Measurements from ENCODE around the gene MAPKAP1.

MAPKAP1 gene

DNA sequence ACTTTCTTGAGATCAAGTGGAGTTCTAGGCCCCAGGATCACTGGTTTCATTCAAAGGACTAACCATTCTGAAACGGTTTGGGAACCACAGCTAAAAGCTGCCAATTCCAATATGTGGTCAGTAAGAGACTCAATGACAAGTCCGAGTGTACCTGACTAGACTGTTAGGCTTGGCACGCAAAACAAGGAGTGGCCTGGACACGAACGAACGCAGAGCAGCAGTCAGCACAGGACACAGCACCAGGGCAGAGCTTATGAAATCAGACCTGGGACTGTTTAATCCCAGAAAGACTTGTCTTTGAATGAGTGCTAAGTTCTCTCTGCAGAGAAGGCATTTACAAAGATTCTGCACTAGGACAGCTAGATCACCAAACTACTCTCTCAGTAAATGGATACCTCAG, 231.6 kb downstream of the MAPKAP1 start:
- WGBS (ENCODE audit: extremely low coverage, insufficient coverage, insufficient read length) = no CpG with 5 or more reads among the region's 6 CpGs
- H3K18ac ChIP-seq (ENCODE audit: low read length) = no peak overlapping the region
- no peak overlapping the region for H3K4me3 ChIP-seq (ENCODE audit: low read depth, low read length)
- DNase-seq = no peak
- no peak overlapping the region for H4K8ac ChIP-seq (ENCODE audit: low read depth, low read length)
- H3K36me3 ChIP-seq (ENCODE audit: control insufficient read depth in 1 of 2, insufficient read depth in 2 of 2, low read length in 2 of 2) = peaks cover 0 to 2% of the 10 kb centered on the region in 2 experiments
- no peak overlapping the region for H3K27ac ChIP-seq (ENCODE audit: low read depth, low read length)
- H3K9ac ChIP-seq (ENCODE audit: low read length) = no peak overlapping the region
- H2BK5ac ChIP-seq (ENCODE audit: low read depth, low read length, poor library complexity) = no peak overlapping the region
- no peak overlapping the region for H2AFZ ChIP-seq (ENCODE audit: insufficient read depth, low read length, poor library complexity)
- H3K9me3 ChIP-seq (ENCODE audit: insufficient read depth, low read depth, low read length) = no peaks in the 10 kb centered on the region
- H3K27me3 ChIP-seq (ENCODE audit: insufficient read depth, low read length) = no peaks in the 10 kb centered on the region
- no peak overlapping the region for H2BK120ac ChIP-seq (ENCODE audit: insufficient read depth, low read length, poor library complexity)
- H4K91ac ChIP-seq (ENCODE audit: low read depth, low read length) = no peak overlapping the region
- no peak overlapping the region for H3K4me2 ChIP-seq (ENCODE audit: low read length)
- H3K14ac ChIP-seq (ENCODE audit: low read length) = no peak overlapping the region
- no peak overlapping the region for H2BK12ac ChIP-seq (ENCODE audit: low read length)
- no peak overlapping the region for H2AK5ac ChIP-seq (ENCODE audit: low read length)
- H3K79me2 ChIP-seq (ENCODE audit: control insufficient read depth, insufficient read depth, low read length, poor library complexity) = peaks cover 3% of the 10 kb centered on the region
- no peak overlapping the region for H4K12ac ChIP-seq (ENCODE audit: low read depth, low read length)
- peaks cover 21 to 42% of the 10 kb centered on the region in 2 experiments for H3K4me1 ChIP-seq (ENCODE audit: control insufficient read depth in 1 of 2, insufficient read depth in 2 of 2, low read length in 2 of 2)
- H3K4ac ChIP-seq (ENCODE audit: low read depth, low read length) = no peak overlapping the region
- H3K23ac ChIP-seq (ENCODE audit: low read length) = peak overlapping the region; percentile 29
- H3K79me1 ChIP-seq (ENCODE audit: low read length) = peaks cover 7% of the 10 kb centered on the region

DNA sequence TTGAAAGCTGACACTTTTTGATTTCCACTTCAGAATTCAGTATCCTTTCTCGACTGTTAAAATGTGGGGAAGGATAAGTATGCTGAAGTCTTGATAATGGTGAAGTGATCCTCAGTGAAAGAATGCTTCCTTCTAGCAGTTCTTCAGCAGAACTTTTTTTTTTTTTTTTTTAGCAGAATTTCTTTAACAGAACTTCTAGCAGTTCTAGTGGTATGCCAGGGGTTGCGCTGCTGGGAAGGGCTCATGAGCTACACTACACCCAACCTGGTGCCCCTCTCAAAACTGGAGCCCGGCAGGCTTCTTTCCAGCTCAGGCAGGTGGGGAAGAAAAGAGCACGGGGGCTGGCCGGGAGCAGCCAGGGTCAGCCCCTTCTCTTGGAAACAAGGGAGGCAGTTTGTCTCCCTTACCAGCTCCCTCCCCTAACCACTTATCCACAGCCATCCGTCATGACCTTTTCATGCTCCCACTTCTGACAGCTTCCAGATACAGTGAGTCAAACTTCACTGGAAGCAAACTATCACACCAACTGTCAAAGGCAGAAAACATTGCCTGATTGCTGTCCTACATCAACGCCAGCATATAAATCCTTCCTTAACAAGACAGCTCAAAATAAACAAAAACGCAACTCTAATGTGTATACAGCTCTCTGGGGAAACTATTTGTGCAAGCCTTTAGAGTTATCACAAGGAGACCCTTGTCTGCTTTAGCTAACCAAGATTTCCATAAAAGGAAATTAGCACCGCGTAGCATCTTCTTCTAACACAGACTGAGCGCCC, 233.9 kb downstream of the MAPKAP1 start:
- H3K36me3 ChIP-seq (ENCODE audit: control insufficient read depth in 1 of 2, insufficient read depth in 2 of 2, low read length in 2 of 2) = no peaks in the 10 kb centered on the region
- no peak overlapping the region for H3K4ac ChIP-seq (ENCODE audit: low read depth, low read length)
- H3K14ac ChIP-seq (ENCODE audit: low read length) = no peak overlapping the region
- peaks cover 21 to 37% of the 10 kb centered on the region in 2 experiments for H3K4me1 ChIP-seq (ENCODE audit: control insufficient read depth in 1 of 2, insufficient read depth in 2 of 2, low read length in 2 of 2)
- H4K91ac ChIP-seq (ENCODE audit: low read depth, low read length) = no peak overlapping the region
- H3K9ac ChIP-seq (ENCODE audit: low read length) = no peak overlapping the region
- H3K4me3 ChIP-seq (ENCODE audit: low read depth, low read length) = no peak overlapping the region
- no peak overlapping the region for H2AK5ac ChIP-seq (ENCODE audit: low read length)
- H3K27me3 ChIP-seq (ENCODE audit: insufficient read depth, low read length) = no peaks in the 10 kb centered on the region
- no peak for DNase-seq
- peak overlapping the region; percentile 29 for H3K4me2 ChIP-seq (ENCODE audit: low read length)
- no peak overlapping the region for H2AFZ ChIP-seq (ENCODE audit: insufficient read depth, low read length, poor library complexity)
- H4K8ac ChIP-seq (ENCODE audit: low read depth, low read length) = no peak overlapping the region
- no peak overlapping the region for H4K12ac ChIP-seq (ENCODE audit: low read depth, low read length)
- H3K79me1 ChIP-seq (ENCODE audit: low read length) = peaks cover 5% of the 10 kb centered on the region
- no peak overlapping the region for H3K23ac ChIP-seq (ENCODE audit: low read length)
- no peak overlapping the region for H3K27ac ChIP-seq (ENCODE audit: low read depth, low read length)
- no peaks in the 10 kb centered on the region for H3K9me3 ChIP-seq (ENCODE audit: insufficient read depth, low read depth, low read length)
- no peak overlapping the region for H3K18ac ChIP-seq (ENCODE audit: low read length)
- H3K79me2 ChIP-seq (ENCODE audit: control insufficient read depth, insufficient read depth, low read length, poor library complexity) = peaks cover 3% of the 10 kb centered on the region
- H2BK5ac ChIP-seq (ENCODE audit: low read depth, low read length, poor library complexity) = no peak overlapping the region
- WGBS (ENCODE audit: extremely low coverage, insufficient coverage, insufficient read length) = no CpG with 5 or more reads among the region's 11 CpGs
- no peak overlapping the region for H2BK120ac ChIP-seq (ENCODE audit: insufficient read depth, low read length, poor library complexity)
- H2BK12ac ChIP-seq (ENCODE audit: low read length) = no peak overlapping the region

DNA sequence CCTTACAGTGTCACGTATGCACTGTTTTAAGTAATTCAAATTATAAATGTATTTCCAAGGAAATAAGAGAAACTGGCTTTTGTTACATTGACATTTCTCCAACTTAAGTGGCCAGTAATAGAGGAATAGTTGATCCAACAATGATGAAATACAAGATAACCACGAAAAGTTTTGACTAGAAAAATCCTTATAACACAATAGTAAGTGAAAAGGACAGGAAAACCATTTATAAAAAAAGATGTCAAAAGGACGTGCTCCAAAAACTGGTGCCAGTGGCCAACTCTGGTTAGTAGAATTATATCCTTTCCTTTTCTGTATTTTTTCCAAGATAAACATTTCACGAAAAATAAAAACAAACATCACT, 234.5 kb downstream of the MAPKAP1 start:
- peaks cover 5% of the 10 kb centered on the region for H3K79me1 ChIP-seq (ENCODE audit: low read length)
- no CpG with 5 or more reads among the region's 4 CpGs for WGBS (ENCODE audit: extremely low coverage, insufficient coverage, insufficient read length)
- H3K9ac ChIP-seq (ENCODE audit: low read length) = no peak overlapping the region
- DNase-seq = no peak
- no peak overlapping the region for H3K4me2 ChIP-seq (ENCODE audit: low read length)
- no peak overlapping the region for H3K4ac ChIP-seq (ENCODE audit: low read depth, low read length)
- H3K18ac ChIP-seq (ENCODE audit: low read length) = no peak overlapping the region
- peaks cover 3% of the 10 kb centered on the region for H3K79me2 ChIP-seq (ENCODE audit: control insufficient read depth, insufficient read depth, low read length, poor library complexity)
- H3K4me1 ChIP-seq (ENCODE audit: control insufficient read depth in 1 of 2, insufficient read depth in 2 of 2, low read length in 2 of 2) = peaks cover 20 to 36% of the 10 kb centered on the region in 2 experiments
- H4K12ac ChIP-seq (ENCODE audit: low read depth, low read length) = no peak overlapping the region
- H2BK12ac ChIP-seq (ENCODE audit: low read length) = no peak overlapping the region
- no peak overlapping the region for H4K8ac ChIP-seq (ENCODE audit: low read depth, low read length)
- H2BK5ac ChIP-seq (ENCODE audit: low read depth, low read length, poor library complexity) = no peak overlapping the region
- no peaks in the 10 kb centered on the region for H3K9me3 ChIP-seq (ENCODE audit: insufficient read depth, low read depth, low read length)
- H3K23ac ChIP-seq (ENCODE audit: low read length) = no peak overlapping the region
- H2AFZ ChIP-seq (ENCODE audit: insufficient read depth, low read length, poor library complexity) = no peak overlapping the region
- H4K91ac ChIP-seq (ENCODE audit: low read depth, low read length) = no peak overlapping the region
- H3K14ac ChIP-seq (ENCODE audit: low read length) = no peak overlapping the region
- H3K27me3 ChIP-seq (ENCODE audit: insufficient read depth, low read length) = no peaks in the 10 kb centered on the region
- no peak overlapping the region for H2BK120ac ChIP-seq (ENCODE audit: insufficient read depth, low read length, poor library complexity)
- H3K36me3 ChIP-seq (ENCODE audit: control insufficient read depth in 1 of 2, insufficient read depth in 2 of 2, low read length in 2 of 2) = peaks cover 0 to under 1% of the 10 kb centered on the region in 2 experiments
- H2AK5ac ChIP-seq (ENCODE audit: low read length) = no peak overlapping the region
- H3K27ac ChIP-seq (ENCODE audit: low read depth, low read length) = no peak overlapping the region
- no peak overlapping the region for H3K4me3 ChIP-seq (ENCODE audit: low read depth, low read length)

DNA sequence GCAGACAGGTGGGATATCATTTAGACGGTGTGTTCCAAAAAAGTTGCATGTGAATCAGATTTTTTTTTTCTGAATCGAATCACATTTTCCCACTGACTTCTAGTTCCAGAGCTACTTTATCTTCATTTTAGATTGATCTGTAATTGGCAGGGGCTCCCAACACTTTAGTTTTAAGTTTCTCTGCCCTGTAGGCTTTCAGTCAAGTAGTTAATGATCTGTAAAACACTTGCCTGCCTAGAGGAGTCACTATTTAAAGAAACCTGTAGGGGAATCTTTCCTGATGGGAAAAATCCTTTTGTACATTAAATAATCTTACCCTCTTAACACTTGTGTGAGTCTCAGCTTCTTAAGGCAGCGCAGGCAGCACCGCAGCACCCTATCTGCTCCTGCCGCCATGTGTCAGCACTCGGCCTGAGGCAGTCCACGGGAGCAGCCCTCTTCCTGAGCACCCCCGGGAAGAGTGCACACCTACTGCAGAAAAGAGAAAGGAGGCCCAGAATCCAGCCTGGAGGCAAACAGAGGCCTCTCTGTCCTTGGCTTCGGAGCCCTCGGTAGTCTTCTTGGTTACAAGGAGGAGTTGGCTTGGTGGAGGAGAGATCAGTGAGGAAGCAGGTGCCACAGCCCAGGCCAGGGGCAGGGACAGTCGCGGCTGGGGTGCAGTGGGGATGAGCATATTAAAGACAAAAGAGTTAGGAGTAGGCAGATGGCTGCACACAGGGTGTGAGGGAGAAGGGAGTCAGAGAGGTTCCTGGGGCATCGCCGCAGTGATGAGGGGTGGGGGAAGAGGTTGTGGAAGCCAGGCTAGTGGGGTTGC, 236.0 kb downstream of the MAPKAP1 start:
- no peaks in the 10 kb centered on the region for H3K9me3 ChIP-seq (ENCODE audit: insufficient read depth, low read depth, low read length)
- no peaks in the 10 kb centered on the region for H3K27me3 ChIP-seq (ENCODE audit: insufficient read depth, low read length)
- peaks cover 7% of the 10 kb centered on the region for H3K79me1 ChIP-seq (ENCODE audit: low read length)
- no peak overlapping the region for H2BK5ac ChIP-seq (ENCODE audit: low read depth, low read length, poor library complexity)
- H2BK120ac ChIP-seq (ENCODE audit: insufficient read depth, low read length, poor library complexity) = no peak overlapping the region
- no CpG with 5 or more reads among the region's 14 CpGs for WGBS (ENCODE audit: extremely low coverage, insufficient coverage, insufficient read length)
- H3K9ac ChIP-seq (ENCODE audit: low read length) = no peak overlapping the region
- no peak overlapping the region for H2BK12ac ChIP-seq (ENCODE audit: low read length)
- H4K8ac ChIP-seq (ENCODE audit: low read depth, low read length) = no peak overlapping the region
- no peak for DNase-seq
- H4K91ac ChIP-seq (ENCODE audit: low read depth, low read length) = no peak overlapping the region
- no peak overlapping the region for H3K4ac ChIP-seq (ENCODE audit: low read depth, low read length)
- no peak overlapping the region for H3K18ac ChIP-seq (ENCODE audit: low read length)
- H3K4me1 ChIP-seq (ENCODE audit: control insufficient read depth in 1 of 2, insufficient read depth in 2 of 2, low read length in 2 of 2) = peaks cover 18 to 27% of the 10 kb centered on the region in 2 experiments
- no peak overlapping the region for H2AFZ ChIP-seq (ENCODE audit: insufficient read depth, low read length, poor library complexity)
- H2AK5ac ChIP-seq (ENCODE audit: low read length) = no peak overlapping the region
- H3K27ac ChIP-seq (ENCODE audit: low read depth, low read length) = no peak overlapping the region
- H3K36me3 ChIP-seq (ENCODE audit: control insufficient read depth in 1 of 2, insufficient read depth in 2 of 2, low read length in 2 of 2) = peaks cover 0 to 3% of the 10 kb centered on the region in 2 experiments
- no peak overlapping the region for H3K4me2 ChIP-seq (ENCODE audit: low read length)
- peaks cover 3% of the 10 kb centered on the region for H3K79me2 ChIP-seq (ENCODE audit: control insufficient read depth, insufficient read depth, low read length, poor library complexity)
- no peak overlapping the region for H3K23ac ChIP-seq (ENCODE audit: low read length)
- no peak overlapping the region for H4K12ac ChIP-seq (ENCODE audit: low read depth, low read length)
- H3K14ac ChIP-seq (ENCODE audit: low read length) = no peak overlapping the region
- no peak overlapping the region for H3K4me3 ChIP-seq (ENCODE audit: low read depth, low read length)

Data from trophoblast cell (in vitro differentiated cells and primary cell).